NCI-H2107 treated with DMSO at 0.1 percent for 48 hours (cell line): Measurements from ENCODE around the gene CCDC33.
A peak's percentile ranks its signal among the peaks of the same experiment; 100 is the strongest.

Experiments
- DNase-seq: peaks from one replicate; lab custom pipeline; 2025; ENCODE audit not compliant: unreplicated experiment; lab: John Stamatoyannopoulos, UW

The CCDC33 gene

DNA sequence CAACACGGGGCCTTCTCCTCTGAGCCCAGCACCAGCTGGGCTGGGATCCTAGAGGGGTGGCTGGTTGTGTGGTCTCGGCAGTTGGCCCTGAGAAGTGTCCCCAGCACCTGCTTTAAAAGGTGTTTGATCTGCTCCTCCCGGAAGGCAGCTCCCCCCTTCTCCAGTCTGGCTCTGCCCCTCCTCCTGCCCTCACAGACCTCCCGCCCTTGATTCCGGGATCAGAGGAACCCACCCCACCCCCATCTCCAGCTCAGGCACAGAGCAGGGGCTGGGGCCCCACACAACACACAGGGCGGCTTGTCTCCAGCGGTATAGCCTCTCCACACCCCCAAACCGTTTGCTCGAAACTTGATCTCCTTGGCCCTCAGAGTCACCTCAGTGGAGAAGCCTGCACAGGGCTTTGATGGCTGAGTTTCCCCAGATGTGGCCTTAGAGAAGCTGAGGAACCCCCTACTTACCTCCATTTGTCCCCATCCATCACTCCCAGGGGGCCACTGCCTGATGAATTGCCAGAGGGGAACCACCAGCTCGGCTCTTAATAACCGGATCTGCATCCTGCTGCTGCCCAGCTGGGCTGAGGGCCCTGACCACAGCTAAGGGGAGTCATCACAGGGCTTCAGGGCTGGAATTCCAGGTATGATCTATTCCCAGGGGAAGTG lies 27.1 kb upstream of the CCDC33 start:
- peak; percentile 64 for DNase-seq

DNA sequence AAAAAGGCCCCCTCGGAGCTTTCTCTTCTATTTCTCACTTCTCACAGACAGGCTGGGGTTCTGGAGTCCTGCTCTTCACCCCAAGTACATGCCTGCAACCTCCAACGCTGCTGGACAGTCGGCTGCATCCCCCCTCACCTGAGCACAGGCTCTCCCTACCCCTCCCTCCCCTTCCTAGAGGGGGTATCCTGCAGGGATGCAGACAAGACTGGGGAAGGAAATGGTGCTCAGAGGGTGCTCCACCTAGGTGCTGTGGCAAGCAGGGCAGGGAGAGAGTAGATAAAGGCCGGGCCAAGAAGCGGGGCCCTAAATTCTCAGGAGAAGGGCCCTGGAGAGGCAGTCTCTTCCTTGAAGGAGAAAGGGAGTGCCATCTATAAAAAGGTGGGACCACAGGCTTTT lies 26.6 kb upstream of the CCDC33 start:
- DNase-seq = no peak

DNA sequence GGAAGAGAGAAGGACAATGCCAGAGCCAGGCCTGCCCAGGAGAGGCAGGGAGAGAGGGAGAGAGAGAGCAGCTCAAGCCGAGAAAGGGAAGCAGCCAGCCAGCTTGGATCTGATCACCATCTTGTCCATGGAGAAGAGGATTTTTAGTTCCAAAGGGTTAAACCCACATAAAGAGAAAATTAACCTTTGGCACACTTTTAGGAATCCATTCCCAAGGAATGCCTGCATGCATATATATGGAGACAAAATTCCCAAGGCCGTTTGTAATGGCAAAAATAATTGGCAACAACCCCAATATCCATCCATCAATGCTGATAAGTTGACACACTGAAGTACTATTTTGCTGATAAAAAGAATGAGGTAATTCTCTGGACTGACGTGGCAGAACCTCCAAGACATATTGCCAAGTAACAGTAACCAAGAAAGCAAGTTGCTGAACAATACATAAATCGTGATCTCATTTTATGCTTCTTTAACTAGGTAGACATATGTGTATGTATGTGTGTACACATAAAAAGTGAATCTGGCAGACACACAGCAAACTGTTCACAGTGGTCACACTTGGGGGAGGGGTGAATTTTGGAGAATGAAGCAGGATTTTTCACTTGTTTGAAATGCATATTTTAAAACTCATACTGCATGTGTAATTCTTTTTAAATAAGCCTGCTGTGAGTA lies 26.0 kb upstream of the CCDC33 start:
- DNase-seq = no peak

DNA sequence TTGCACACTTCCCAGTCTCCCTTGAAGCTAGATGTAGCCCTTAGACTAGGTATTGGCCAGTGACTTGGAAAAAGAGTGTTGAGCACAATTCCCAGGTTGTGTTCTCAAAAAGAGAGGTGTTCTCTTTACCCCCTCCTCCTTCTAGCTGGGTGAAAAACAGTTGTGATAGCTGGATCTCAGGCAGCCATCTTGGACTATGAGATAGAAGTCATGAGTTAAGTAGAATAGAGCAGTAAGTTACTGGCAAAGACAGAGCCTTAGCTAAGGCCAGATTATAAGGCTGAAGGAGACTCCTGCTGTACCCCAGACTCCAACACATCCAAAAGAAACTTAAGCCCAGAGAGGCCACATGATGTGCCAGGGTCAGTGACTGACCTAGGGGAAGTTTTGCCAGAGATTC lies 25.4 kb upstream of the CCDC33 start:
- DNase-seq = no peak

DNA sequence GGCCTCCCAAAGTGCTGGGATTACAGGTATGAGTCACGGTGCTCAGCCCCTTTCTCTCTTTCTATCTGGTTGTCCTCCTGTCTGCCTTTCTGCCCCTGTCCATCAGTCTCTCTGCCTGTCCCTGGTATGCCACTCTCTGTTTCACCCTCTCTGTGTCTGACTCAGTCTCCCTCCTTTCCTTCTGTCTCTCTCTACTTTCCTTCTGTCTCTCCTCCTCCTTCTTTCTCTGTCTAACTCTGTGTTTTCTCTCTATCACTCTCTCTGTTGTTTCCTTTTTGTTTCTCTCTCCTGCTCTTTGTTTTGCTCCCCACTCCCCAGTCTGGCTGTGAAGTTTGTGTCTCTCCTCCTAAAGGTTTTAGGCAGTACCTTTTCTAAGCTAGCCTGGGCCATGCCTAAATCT lies 24.5 kb upstream of the CCDC33 start:
- no peak for DNase-seq

DNA sequence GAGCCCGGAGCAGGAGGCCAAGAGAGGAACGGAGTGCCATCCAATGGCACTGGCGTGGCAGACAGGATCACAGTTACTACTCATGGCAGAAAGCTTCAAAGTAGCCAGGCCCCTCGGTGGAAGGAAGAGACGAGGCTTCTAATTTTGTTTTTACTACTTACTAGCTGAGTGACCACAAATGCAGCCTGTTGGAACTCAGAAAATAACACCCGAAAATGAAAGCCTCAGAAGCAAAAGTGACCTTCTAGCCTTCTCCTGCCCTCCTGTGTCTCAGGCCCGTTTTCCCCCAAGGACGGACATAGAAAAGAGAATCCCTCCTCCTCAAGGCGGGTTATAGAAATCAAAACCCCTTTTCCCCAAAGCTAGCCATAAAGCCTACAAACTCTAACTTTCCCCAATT lies 23.6 kb upstream of the CCDC33 start:
- DNase-seq = no peak

DNA sequence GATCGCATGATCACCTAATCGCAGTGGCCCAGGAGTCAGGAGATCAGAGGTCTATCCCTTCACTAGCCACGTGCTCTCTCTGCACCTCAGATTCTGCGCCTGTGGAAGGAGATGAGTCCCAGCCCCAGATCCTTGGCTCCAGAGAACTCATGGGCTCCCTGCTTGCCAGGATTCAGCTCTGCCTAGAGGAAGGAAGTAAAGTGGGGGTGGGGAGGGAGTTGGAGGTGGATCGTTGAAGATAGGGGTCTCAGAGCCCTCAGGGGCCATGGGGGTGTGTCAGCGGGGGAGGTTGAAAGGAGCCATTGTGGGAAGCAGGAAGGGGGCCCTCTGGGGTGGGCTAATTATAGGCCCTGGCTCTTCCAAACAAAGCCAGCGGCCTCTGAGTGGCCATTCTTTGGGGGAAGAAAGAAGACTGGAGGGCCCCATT lies 22.3 kb upstream of the CCDC33 start:
- no peak for DNase-seq

DNA sequence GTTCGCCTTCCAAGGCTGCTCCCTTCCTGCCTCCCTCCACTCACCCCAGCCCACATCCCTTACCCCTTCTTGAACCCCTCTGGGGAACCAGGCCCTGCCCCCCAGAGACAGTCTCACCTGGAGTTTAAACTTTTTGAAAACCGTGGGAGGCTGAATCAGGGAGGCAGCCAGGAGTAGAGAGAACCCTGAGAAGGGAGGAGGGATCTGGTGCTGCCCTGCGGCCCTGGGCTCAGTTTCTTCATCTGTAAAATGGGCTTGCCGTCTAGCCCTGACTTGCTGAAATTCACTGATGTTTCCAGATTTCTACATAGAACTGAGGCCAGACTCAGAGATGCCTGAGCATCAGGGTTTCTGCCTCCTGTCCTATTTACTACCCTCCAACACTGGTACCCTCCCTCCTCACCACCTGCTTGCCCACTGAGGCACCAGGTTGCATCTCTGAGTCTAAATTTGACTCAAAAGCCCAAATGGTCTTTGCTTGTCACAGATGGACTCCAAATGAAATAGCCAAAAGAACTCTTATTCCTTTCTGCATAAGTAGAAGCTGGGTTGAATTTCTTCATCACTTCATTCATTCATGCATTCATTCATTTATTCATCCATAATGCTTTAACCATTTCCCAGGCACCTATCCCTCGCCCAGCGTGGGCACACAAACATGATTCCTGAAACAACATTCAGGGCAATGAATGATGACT lies 21.7 kb upstream of the CCDC33 start:
- DNase-seq = no peak

DNA sequence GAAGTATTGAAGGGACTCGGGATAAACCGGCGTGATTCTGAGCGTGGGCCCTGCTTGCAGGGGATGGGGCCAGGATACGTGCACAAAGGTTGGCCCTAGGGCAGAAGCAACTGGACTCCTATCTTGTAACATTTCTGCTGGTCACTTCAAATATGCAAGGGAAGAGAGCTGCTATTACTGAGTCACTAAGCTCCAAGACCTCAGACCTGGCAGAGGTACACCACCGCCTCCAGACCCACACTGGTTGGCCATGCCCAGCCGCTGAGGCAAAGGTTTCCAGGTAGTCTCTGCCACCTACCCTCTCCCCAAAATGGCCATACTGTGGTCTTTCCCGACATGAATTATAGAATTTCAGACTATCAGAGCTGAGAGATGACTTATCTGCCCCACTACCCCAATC lies 20.2 kb upstream of the CCDC33 start:
- DNase-seq = no peak

DNA sequence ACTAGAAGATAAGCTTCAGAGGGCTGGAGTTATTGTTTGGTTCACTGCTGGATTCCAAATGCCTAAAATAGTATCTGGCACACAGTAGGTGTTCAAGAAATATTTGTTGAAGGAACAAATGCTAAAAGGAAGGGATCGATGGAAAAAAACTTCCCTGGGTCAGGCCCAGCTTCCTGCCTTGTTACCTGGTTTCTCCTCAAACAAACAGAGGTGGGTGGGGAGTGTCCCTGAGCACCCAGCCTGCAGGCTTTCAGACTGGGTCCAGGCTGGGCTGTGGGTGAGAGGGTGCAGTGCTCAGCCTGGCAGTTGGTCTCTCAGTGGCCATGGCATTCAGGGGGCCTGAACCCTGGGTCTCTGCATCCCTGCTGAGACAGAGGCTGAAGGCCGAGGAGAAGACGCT lies 19.2 kb upstream of the CCDC33 start:
- DNase-seq = no peak

DNA sequence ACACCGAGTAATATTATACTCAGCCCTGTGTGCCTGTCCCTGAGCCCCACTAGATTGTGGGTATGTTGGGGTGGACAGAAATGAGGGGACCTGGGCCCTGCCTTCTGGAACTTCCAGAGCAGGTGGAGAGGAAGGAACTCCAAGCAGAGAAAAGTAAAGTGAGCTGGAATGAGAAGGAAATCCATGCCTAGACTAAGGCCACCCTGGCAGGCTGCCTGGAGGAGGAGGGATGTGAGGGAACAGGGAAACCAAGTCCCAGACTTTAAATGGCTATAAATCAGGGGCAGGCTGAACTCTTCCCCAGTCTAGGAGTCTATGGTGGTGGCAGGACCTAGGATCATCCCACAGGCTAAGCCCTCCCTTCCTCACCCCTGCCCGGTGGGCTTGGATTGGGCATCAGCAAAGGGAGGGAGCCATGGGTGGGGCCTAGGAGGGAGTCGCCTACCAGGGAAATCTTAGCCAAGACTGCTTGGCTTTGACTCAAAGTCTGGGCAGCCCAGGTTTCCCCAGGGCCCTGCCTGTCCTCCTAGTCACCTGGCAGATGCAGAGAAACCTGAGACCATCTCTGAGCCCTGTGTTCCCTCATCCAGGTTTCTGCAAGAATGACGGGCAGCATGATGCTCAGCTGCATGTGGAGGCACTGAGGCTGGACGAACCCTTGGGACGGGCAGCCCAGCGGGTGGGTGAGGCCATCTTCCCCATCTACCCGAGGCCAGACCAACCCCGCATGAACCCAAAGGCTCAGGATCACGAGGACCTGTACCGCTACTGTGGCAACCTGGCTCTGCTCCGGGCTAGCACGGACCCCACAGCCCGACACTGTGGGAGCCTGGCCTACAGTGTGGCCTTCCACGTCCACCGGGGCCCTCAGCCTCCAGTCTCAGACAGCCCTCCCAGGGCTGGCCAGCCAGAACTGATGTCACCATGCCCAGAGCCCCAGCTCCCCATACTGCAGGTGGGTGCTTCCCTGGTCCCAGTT lies 17.9 kb upstream of the CCDC33 start:
- DNase-seq = peak; percentile 44

DNA sequence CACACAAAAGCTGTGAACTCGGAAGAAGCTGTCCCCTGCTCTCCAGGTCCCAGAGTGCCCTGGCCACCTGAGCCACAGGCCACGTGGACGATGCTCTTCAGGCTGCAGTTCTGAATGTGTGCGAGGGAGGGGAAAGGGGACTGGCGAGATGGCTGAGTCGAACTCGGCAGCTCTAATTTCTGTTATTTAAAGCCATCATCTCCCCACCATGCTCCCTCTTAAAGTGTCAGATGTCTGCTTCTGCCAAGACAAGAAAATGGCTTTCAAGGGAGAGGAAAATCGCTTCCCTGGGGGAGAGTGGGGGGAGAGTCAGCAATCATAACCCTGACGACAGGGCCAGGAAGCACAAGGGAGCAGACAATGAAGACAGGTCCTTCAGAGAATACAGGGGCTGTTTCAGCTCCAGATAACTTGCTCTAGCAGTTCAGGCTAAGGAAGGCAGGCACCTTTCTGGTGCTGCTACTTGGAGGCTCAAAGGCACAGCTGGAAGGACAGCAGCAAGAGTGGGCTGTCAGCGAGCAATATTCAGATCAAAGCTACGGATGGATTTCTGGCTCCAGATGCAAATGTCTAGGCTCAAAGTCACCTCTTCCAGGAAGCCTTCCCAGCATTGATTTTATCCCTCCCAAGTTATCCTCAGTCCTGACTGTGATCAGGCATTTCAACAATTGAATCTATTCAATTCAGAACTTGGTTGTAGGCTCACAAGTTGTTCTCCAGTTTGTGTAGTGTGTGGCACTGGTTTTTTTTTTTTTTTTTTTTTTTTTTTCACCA lies 15.5 kb upstream of the CCDC33 start:
- peak; percentile 88 for DNase-seq

DNA sequence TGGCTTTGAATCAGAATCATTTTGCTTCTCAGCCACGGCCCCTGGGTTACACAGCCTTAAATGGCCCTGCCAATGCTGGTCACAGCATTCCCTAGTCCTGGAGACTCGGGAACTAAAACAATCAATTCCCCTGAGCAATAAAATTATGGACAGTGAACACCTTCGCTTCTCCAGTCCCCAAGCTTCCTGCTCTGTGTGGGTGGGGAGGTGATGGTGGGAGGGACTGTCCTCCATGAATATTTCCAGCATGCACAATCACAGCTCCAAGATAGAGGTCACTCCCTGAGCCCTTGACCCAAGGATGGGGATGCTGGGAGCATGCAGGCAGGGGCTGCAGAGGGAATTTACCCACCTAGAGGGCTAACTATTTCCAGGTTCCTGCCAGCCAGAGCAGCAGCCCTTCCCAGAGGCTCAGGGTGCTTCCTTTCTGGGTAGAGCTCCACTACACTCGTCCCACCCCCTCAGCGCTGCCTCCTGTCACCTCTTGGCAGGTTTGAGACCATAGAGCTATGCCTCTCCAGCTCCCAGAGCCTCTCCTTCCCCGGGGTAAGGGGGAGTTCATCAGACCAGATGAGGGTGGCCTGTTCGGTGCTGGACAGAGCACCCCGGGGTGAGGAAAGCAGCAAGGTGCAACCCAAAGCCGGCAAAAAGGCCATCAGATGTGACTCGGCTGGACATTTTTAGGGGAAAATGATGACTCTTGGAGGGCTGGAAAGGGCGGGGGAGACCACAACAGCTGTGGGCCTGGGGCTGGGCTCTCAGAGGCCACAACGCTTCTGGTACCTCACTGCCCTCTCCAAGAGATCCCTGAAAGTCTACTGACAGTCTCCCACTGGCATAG lies 14.5 kb upstream of the CCDC33 start:
- no peak for DNase-seq

DNA sequence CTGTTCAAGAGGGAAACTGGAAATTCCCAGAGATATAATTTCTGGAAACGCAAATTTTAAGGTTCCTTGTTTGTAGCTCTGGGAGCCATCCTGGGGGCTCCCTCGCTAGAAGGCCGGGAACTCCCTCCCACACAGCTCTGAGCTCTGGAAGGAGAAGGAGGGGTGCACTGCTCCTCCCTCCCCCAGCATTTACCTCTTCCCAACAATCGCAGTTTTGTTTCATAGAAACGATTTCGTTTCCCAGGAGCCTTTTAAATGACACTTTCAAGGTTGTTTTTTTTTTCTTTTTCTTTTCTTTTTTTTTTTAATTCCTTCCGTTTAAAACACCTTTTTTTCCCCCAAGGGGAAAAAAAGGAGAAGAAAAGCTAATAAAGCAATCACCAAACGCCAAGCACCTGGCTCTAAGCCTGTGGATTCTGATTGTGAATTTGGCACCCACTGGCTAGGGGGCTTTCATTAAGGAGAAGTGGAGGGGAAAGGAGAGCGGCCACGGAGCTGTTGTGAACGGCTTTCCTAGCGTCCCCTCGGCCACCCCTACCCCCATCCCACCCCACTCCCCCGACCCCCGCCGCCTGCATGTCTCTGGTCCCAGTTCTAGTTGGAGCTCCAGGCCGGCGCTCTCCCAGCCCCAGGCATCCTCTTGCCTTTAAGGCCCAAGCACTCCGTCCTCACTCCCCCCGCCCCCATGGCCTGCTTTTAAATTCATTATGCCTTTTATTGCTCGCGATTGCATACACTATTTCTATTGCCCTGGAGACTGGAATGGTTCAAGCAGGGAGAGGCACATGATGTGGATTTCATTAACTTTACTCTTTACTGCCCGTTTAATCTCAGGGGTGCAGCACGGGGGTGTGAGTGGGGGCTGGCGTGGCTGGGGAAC lies 13.6 kb upstream of the CCDC33 start:
- peak; percentile 69 for DNase-seq

DNA sequence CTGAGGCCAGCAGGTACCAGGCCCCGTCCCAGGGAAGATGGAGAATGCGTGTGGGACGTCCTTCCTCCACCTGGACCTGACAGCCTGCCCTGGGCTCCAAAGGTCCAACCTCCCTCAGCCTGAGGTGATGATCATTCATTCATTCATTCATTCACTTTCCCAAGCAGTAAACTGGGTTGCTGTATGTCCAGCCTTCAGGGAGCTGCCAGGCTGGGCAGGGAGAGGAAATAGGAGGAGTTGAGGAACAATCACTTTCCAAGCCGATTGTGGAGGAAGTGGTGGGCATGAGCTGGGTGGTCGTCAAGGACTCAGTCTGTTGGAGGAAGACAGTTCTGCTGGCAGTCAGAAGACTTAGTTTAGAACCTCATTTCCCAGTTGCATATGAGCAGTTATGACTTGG lies 10.2 kb upstream of the CCDC33 start:
- no peak for DNase-seq

DNA sequence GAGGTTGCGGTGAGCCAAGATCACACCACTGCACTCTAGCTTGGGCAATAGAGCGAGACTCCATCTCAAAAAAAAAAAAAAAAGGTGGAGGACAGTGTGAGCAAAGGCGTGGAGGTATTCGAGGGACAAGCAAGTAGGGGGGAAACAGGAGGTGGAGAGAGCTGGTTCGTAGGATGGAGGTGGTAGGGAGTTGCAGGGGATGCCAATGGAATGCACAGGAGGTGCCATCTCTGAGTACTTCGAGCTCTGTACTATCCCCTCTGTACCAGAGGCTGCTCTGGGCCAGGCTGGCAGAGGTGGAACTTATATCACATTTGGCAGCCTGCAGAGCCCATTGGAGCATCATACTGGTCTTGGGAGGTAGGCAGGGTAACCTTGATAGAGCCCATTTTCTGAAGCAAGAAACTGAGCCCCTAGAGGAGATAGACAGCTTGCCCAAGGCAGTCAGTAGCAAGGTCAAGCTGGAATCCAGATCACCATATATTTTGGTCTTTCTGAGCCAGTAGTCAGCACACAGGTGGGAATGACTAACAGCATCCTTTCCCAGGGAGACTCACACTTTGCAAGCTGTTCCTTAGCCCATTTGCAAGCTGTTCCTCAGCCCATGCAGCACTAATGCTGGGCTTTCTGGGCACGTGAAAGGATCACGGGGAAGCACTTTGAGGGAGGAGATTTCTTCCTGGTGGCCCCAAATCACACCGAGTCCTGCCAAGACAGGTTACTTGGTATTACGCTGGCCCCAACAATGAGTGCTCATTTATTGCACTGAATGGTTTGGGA lies 9.2 kb upstream of the CCDC33 start:
- DNase-seq = no peak

DNA sequence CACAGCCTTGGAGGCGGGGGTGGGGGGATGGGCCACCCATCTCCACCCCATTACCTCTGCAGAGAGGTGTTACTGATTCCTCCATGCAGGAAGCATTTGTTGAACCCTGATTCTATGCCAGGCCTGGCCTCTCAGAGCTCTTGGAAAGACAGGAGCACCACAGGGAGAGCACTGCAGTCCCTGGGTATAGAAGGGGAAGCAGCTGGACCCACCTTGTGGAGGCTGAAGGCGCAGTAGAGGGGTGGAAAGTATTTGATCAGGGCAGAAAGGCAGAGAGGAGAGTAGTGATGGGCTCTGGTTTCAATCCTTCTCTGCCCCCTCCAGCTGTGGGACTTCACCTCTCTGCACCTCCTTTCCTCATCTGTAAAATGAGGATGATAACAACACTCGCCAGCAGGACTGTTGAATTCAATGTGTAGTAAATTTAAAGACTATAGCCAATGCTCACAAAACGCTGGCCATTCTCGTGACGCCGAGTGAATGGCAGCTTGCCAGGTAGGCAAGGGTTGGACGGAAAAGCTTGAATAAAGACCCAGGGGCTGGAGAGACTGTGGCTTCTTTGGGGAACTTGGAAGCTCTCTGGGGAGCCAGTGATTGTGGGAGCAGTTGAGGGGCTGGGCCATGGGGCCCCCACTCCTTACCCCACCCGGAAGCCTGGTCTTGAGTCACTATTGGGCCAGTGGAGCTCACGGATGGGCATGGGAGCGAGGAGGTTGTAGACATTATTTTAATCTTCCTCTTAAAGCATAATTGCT lies 8.0 kb upstream of the CCDC33 start:
- peak; percentile 37 for DNase-seq
